Esophagus squamous epithelium (tissue), 5 donors: Measurements from ENCODE around the gene ISCA2. TPM values are rescaled to one million over a fixed set of nuclear protein-coding genes. Genes with fewer than 3 reads are reported as not detected.

Source experiments
- DNase-seq: peaks from one replicate; lab custom pipeline; 2025; lab: John Stamatoyannopoulos, UW
- H3K27ac ChIP-seq, 4 donors: fragments of 200-600 bp; sonication (generic); one replicate each; pipeline ENCODE4 v1.5.1; 2016 to 2019; ENCODE audit warnings: mild to moderate bottlenecking in 1 of 4
- H3K27me3 ChIP-seq, 4 donors: fragments of 200-600 bp; sonication (generic); 1 replicate in 3 of 4; 2 replicates in 1 of 4; pipeline versions ENCODE4 v1.5.1 to v1.6.0; 2017 to 2021; ENCODE audit warnings: antibody characterized with exemption in 1 of 4
- H3K36me3 ChIP-seq, 3 donors: fragments of 200-600 bp; sonication (generic); one replicate each; pipeline ENCODE4 v1.5.1; 2016 to 2019
- H3K4me1 ChIP-seq, 3 donors: fragments of 200-600 bp; sonication (generic); one replicate each; pipeline ENCODE4 v1.5.1; 2017 to 2019
- H3K4me3 ChIP-seq, 4 donors: fragments of 200-600 bp; sonication (generic); 1 replicate in 3 of 4; 2 replicates in 1 of 4; pipeline ENCODE4 v1.5.1; 2016 to 2019; ENCODE audit warnings: mild to moderate bottlenecking in 2 of 4, moderate library complexity in 1 of 4
- H3K9me3 ChIP-seq, 3 donors: fragments of 200-600 bp; sonication (generic); one replicate each; pipeline ENCODE4 v1.5.1; 2016 to 2019
- POLR2A ChIP-seq, 4 donors: fragments of 450-650 bp; IDR thresholded peaks; one replicate each; pipeline ENCODE4 v1.6.1; 2017; ENCODE audit warnings: antibody characterized with exemption in 4 of 4, mild to moderate bottlenecking in 4 of 4, moderate library complexity in 3 of 4
- WGBS, 2 donors: methylation state at CpG; one replicate each; pipeline ENCODE4 v1.1.5; 2018; 5-methylcytosine and 5-hydroxymethylcytosine counted together
- intact Hi-C: fragments of 100-400 bp; cut with DNase I; formaldehyde crosslinking; loops from one replicate; pipeline ENCODE4 v1.15.0; 2022
- total RNA-seq, 4 donors: library from RNA; depleted of rRNA; stranded (reverse); fragments of >200 nt; gene quantifications; one replicate each; pipeline ENCODE4 v1.1.0, GENCODE V29; 2016
- TF ChIP-seq, protein P1 (sequence below), 6 experiments: fragments of 450-650 bp in 4 of 6; fragments of 200-600 bp in 2 of 6; sonication (generic) in 2 of 6; IDR thresholded peaks; one replicate each; pipeline ENCODE4 v1.5.1; 2016 to 2019; ENCODE audit warnings: antibody characterized with exemption in 6 of 6, mild to moderate bottlenecking in 4 of 6, moderate library complexity in 4 of 6
- donor health status: DM: yes; HTN: yes; CAD: no.

ISCA2 gene
- total RNA-seq, 4 donors from 2014 or later, result 4.6 to 15.1 (median 6.2) TPM

DNA sequence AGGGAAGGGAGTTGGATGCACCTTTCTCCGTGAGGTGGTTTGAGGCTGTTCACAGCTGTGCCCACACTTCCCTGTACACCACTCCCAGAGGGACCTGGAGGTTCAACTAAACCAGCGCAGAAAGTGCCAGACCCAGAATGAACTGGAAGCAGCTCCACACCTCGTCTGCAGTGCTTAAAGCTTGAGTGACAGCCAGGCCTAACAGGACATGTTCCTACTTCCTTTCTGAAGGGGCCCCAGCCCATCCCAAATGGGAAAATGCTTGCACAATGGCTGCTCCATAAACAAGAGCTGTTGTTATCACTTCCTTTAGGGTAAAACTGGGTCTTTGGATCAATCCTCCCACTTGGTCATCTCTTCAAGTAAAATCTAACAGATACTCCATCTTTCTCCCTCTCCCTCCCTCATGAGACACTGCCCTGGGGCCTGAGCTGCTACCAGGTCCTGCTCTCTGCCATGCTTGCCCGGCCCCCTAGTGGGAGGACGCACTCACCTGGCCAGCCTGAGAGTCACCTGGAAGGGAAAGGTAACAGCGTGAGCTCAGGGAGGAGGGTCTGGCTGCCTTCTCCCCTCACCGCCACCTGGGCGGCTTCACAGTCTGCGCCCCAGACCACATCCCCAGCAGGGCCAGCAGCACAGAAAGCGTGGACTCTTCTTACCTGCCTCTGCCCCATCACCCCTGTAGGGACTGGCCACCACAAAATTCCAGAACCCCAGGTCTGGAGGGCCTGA is 33.5 kb downstream of the ISCA2 start:
- Histone ChIP-seq H3K4me1 (peaks cover 5 to 9% (median 7%) of the 10 kb centered on the region in 3 donors), H3K36me3 (peaks cover 0 to 36% (median 0%) of the 10 kb centered on the region in 3 donors), H3K27me3 (no peaks in the 10 kb centered on the region), H3K9me3 (no peaks in the 10 kb centered on the region), H3K27ac (no peak overlapping the region), H3K4me3 (no peak overlapping the region)
- intact Hi-C loops, result no loop called here
- TF ChIP-seq, protein P1, sequence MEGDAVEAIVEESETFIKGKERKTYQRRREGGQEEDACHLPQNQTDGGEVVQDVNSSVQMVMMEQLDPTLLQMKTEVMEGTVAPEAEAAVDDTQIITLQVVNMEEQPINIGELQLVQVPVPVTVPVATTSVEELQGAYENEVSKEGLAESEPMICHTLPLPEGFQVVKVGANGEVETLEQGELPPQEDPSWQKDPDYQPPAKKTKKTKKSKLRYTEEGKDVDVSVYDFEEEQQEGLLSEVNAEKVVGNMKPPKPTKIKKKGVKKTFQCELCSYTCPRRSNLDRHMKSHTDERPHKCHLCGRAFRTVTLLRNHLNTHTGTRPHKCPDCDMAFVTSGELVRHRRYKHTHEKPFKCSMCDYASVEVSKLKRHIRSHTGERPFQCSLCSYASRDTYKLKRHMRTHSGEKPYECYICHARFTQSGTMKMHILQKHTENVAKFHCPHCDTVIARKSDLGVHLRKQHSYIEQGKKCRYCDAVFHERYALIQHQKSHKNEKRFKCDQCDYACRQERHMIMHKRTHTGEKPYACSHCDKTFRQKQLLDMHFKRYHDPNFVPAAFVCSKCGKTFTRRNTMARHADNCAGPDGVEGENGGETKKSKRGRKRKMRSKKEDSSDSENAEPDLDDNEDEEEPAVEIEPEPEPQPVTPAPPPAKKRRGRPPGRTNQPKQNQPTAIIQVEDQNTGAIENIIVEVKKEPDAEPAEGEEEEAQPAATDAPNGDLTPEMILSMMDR (IDR thresholded peaks at IDR 0.05), result no peak
- TF ChIP-seq POLR2A (IDR thresholded peaks at IDR 0.05), result no peak
- DNase-seq, result no peak
- 67 to 74% methylated on average over 3 to 5 of the region's 10 CpGs for WGBS, 2 donors

DNA sequence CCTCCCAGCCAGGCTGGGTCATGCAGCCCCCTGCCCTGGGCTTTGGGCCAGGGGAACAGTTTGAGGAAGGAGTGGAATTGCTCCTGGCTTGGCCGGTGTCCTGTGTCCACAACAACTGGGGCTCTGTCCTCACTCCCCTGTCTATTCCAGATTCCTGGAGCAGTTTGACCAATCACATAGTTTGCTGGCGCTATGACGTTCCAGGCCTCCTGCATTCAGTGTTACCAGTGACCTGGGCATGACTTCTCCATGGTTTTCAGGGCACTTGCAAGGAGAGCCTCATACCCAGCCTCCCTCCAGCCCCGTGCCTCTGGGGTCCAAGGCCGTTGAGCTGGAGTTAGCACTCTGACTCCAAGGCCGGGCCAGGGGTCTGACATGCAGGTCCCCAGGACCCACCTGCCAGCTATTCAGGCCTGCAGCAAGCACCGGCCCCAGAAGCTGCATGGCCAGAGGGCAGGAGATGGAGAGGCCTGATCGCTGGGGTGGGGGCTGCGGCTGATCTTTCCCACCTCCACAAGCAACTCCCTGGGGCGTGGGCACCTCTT is 34.2 kb downstream of the ISCA2 start:
- no peaks in the 10 kb centered on the region for H3K27me3 ChIP-seq
- no peaks in the 10 kb centered on the region for H3K9me3 ChIP-seq
- H3K4me1 ChIP-seq, result peaks cover 5 to 10% (median 7%) of the 10 kb centered on the region in 3 donors
- intact Hi-C loops, result no loop called here
- H3K4me3 ChIP-seq, result no peak overlapping the region
- TF ChIP-seq, protein P1 (IDR thresholded peaks at IDR 0.05), result no peak
- TF ChIP-seq POLR2A (IDR thresholded peaks at IDR 0.05), result no peak
- H3K27ac ChIP-seq, result no peak overlapping the region
- peaks cover 0 to 28% (median 0%) of the 10 kb centered on the region in 3 donors for H3K36me3 ChIP-seq
- no peak for DNase-seq
- WGBS, 2 donors, result 74 to 90% methylated on average over 4 to 6 of the region's 10 CpGs

DNA sequence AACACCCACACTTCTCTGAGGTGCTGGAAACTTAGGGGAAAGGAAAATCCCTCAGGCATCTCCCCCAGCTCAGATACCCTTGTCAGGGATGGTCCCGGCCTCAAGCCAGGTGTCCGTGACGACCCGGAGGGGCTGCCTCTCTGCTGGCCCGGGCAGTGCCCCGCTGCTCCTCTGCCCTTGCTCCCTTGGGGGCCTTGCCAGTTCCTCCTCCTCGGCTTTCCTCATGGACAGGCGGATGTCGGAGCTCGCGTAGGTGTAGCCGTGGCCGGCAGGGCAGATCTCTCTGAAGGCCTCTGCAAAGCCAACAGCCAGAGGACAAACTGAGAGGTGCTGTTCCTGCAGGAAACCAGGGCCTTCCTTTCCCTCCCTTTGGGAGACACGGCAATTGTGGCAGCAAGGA is 34.8 kb downstream of the ISCA2 start:
- TF ChIP-seq, protein P1 (IDR thresholded peaks at IDR 0.05), result no peak
- no peak for TF ChIP-seq POLR2A (IDR thresholded peaks at IDR 0.05)
- H3K36me3 ChIP-seq, result peaks cover 0 to 26% (median 0%) of the 10 kb centered on the region in 3 donors
- H3K4me1 ChIP-seq, result peaks cover 5 to 10% (median 7%) of the 10 kb centered on the region in 3 donors
- WGBS, 2 donors, result 95 to 96% methylated on average over 5 to 9 of the region's 14 CpGs
- no peak for DNase-seq
- intact Hi-C loops, result no loop called here
- H3K27ac ChIP-seq, result no peak overlapping the region
- H3K4me3 ChIP-seq, result no peak overlapping the region
- H3K27me3 ChIP-seq, result no peaks in the 10 kb centered on the region
- H3K9me3 ChIP-seq, result no peaks in the 10 kb centered on the region

DNA sequence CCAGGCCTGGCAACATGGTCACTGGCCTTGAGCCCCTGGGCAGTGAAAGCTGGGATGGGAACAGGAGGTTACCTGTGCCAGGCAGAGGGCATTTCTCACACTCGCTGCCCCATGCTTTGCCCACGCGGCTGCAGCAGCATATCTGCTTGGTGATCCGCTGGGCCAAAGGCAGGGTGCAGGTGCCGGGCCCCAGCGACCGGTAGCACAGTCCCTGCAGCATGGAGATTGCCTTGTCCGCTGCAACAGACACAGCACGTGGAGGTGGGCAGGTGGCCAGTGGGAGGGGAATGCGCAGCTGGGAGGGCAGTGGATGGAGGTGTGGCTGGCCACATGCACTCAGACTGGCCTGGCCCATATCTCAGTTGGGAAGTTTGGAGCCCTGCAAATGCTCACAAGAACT is 35.3 kb downstream of the ISCA2 start:
- 68 to 80% methylated on average over 1 to 5 of the region's 10 CpGs for WGBS, 2 donors
- no peak for DNase-seq
- peaks cover 5 to 10% (median 7%) of the 10 kb centered on the region in 3 donors for H3K4me1 ChIP-seq
- intact Hi-C loops, result no loop called here
- no peak overlapping the region for H3K4me3 ChIP-seq
- H3K27me3 ChIP-seq, result no peaks in the 10 kb centered on the region
- peaks cover 0 to 30% (median 0%) of the 10 kb centered on the region in 3 donors for H3K36me3 ChIP-seq
- no peak overlapping the region for H3K27ac ChIP-seq
- TF ChIP-seq, protein P1 (IDR thresholded peaks at IDR 0.05), result no peak
- no peak for TF ChIP-seq POLR2A (IDR thresholded peaks at IDR 0.05)
- H3K9me3 ChIP-seq, result no peaks in the 10 kb centered on the region

DNA sequence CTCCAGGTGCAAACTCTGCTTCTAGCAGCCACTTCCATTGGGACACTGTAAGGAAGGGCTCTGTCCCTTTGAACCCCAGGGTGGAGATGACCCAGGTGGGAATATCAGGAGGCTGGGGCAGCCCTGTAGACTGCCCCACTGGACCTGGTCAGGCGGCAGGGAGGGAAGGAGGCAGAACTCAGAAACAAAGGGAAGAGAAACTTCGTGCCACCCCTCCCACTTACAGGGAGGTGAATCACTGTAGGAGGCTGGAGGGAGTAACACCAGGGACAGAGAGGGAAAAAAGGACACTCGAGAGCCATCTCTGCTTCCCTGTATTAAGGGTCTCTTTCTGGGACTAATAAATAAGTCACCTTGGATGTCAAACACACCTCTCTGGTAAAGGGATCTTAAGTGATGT is 37.4 kb downstream of the ISCA2 start:
- Histone ChIP-seq H3K27me3 (no peaks in the 10 kb centered on the region), H3K9me3 (no peaks in the 10 kb centered on the region), H3K4me3 (no peak overlapping the region), H3K36me3 (peaks cover 0 to 37% (median 0%) of the 10 kb centered on the region in 3 donors), H3K4me1 (peaks cover 5 to 10% (median 7%) of the 10 kb centered on the region in 3 donors), H3K27ac (no peak overlapping the region)
- intact Hi-C loops, result no loop called here
- DNase-seq, result no peak
- TF ChIP-seq POLR2A (IDR thresholded peaks at IDR 0.05), result no peak
- TF ChIP-seq, protein P1 (IDR thresholded peaks at IDR 0.05), result no peak
- WGBS, 2 donors, result 66 to 73% methylated on average over 2 to 3 of the region's 3 CpGs
